ENCODE data around the gene MED8. TPM values are rescaled to one million over a fixed set of nuclear protein-coding genes. Genes with fewer than 3 reads are reported as not detected.

MED8 gene
- total and polyA plus RNA-seq, 7 donors = 15.4 to 44.5 (median 18.2) TPM

GRCh38 chr1:43345120-43345519 lies 44.5 kb downstream of the MED8 start:
- ATAC-seq (peak in 3 of 4 donors; percentile 39 to 65 (median 61)), DNase-seq (no peak)
- no peaks in the 10 kb centered on the region for H3K36me3 ChIP-seq (ENCODE audit: insufficient read depth in 1 of 2, low read depth in 1 of 2)
- H3K27me3 ChIP-seq (ENCODE audit: insufficient read depth in 3 of 3, low read length in 2 of 3) = no peaks in the 10 kb centered on the region
- intact Hi-C loops (cut with DNase I) = no loop called here
- H3K27ac ChIP-seq = peak overlapping the region; percentile 53
- no peak for TF ChIP-seq CTCF (IDR thresholded peaks at IDR 0.05)
- peaks cover 4% of the 10 kb centered on the region for H3K4me1 ChIP-seq
- 34 to 42% (median 40%) methylated on average over 2 to 3 of the region's 3 CpGs for WGBS, 3 donors
- no peaks in the 10 kb centered on the region for H3K9me3 ChIP-seq
- no peak overlapping the region for H3K4me3 ChIP-seq

GRCh38 chr1:43344267-43344850 lies 45.2 kb downstream of the MED8 start:
- Histone ChIP-seq H3K36me3 (ENCODE audit: insufficient read depth in 1 of 2, low read depth in 1 of 2) (no peaks in the 10 kb centered on the region), H3K4me3 (no peak overlapping the region), H3K9me3 (no peaks in the 10 kb centered on the region), H3K4me1 (peaks cover 4% of the 10 kb centered on the region), H3K27me3 (ENCODE audit: insufficient read depth in 3 of 3, low read length in 2 of 3) (no peaks in the 10 kb centered on the region), H3K27ac (no peak overlapping the region)
- no peak for ATAC-seq
- TF ChIP-seq CTCF (IDR thresholded peaks at IDR 0.05) = no peak
- intact Hi-C loops (cut with DNase I) = no loop called here
- 41 to 54% (median 52%) methylated on average over 4 of the region's 4 CpGs for WGBS, 3 donors
- DNase-seq = no peak

- intact Hi-C loops (cut with DNase I) = no loop called here
- Histone ChIP-seq H3K27me3 (ENCODE audit: insufficient read depth in 3 of 3, low read length in 2 of 3) (no peaks in the 10 kb centered on the region), H3K27ac (no peak overlapping the region), H3K4me3 (no peak overlapping the region), H3K9me3 (no peaks in the 10 kb centered on the region), H3K36me3 (ENCODE audit: insufficient read depth in 1 of 2, low read depth in 1 of 2) (no peaks in the 10 kb centered on the region), H3K4me1 (peaks cover 4% of the 10 kb centered on the region)
- ATAC-seq (no peak), DNase-seq (no peak)
- no peak for TF ChIP-seq CTCF (IDR thresholded peaks at IDR 0.05)
- 50 to 76% (median 71%) methylated on average over 1 of the region's 1 CpG for WGBS, 3 donors
Measured at GRCh38 chr1:43340559-43340958, 49.0 kb downstream of the MED8 start.

- Histone ChIP-seq H3K27me3 (ENCODE audit: insufficient read depth in 3 of 3, low read length in 2 of 3) (no peaks in the 10 kb centered on the region), H3K27ac (no peak overlapping the region), H3K36me3 (ENCODE audit: insufficient read depth in 1 of 2, low read depth in 1 of 2) (no peaks in the 10 kb centered on the region), H3K4me1 (no peaks in the 10 kb centered on the region), H3K9me3 (no peaks in the 10 kb centered on the region), H3K4me3 (no peak overlapping the region)
- DNase-seq (no peak), ATAC-seq (no peak)
- TF ChIP-seq CTCF (IDR thresholded peaks at IDR 0.05) = no peak
- WGBS, 3 donors = 87 to 94% (median 90%) methylated on average over 6 of the region's 6 CpGs
- intact Hi-C loops (cut with DNase I) = no loop called here
Measured at GRCh38 chr1:43339584-43340232, 49.9 kb downstream of the MED8 start.

All from psoas muscle (tissue), 8 donors.